ENCODE data around the gene GNAZ.

- TF ChIP-seq CTCF (IDR thresholded peaks at IDR 0.05; ENCODE audit: low read depth, low read length, missing input control) (no peak), SP1 (IDR thresholded peaks at IDR 0.05) (no peak), FOXA1 (IDR thresholded peaks at IDR 0.05) (no peak), REST (IDR thresholded peaks at IDR 0.05) (no peak), HNF4A (conservative IDR thresholded peaks at IDR 0.05) (no peak), GABPA (IDR thresholded peaks at IDR 0.05 in 1 of 2, conservative IDR thresholded peaks at IDR 0.05 in 1 of 2) (no peak), ATF3 (IDR thresholded peaks at IDR 0.05) (no peak), RAD21 (IDR thresholded peaks at IDR 0.05) (no peak), ZBTB33 (IDR thresholded peaks at IDR 0.05) (no peak), TAF1 (conservative IDR thresholded peaks at IDR 0.05) (no peak)
Observed at GRCh38 chr22:23032658-23033057, 37.7 kb upstream of the GNAZ start.
